Measurements from ENCODE around the gene ATXN7L1. TPM values are rescaled to one million over a fixed set of nuclear protein-coding genes. Genes with fewer than 3 reads are reported as not detected.

Gene ATXN7L1
- polyA plus RNA-seq, 1 donor = 6.9 TPM

DNA sequence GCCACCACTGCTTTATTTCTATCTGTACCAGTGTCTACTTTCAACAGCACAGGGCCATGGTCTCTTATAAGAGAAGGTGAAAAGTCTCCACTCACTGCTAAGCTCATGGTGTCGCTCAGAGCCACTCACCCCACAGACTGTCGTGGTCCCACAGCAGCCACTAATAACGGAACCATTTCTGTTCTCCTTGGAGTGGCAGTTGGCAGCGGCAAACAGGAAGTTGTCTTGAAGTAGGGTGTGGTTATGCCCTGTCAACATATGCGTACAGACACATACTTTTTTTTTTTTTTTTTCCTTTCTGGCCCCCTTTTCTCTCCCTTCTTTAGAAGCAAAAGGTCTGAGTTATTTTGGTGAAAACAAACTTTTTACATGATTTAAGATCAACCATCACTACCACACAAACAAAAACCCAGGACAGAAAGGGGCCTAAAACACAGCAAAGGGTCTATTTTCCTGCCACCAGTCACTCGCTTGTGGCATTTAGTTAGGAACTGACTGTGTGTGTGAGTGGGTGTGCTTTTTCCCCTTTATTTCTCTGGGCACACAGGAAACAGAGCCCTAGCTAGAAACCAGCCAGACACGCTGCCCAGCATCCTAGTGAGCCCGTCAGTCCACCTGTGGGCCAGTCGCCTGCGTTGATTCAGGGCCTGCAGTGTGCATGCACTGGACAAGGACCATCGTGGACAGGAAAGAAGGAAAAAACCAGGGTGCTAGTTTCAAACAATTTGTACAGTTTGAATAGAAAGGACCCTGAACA lies 198.4 kb downstream of the ATXN7L1 start:
- no peak for DNase-seq (ENCODE audit: low read depth)

- no peak for DNase-seq (ENCODE audit: low read depth)
Measured at GRCh38 chr7:105677410-105677730, 199.0 kb downstream of the ATXN7L1 start.

- DNase-seq (ENCODE audit: low read depth) = no peak
Measured at GRCh38 chr7:105675934-105676371, 200.4 kb downstream of the ATXN7L1 start.

DNA sequence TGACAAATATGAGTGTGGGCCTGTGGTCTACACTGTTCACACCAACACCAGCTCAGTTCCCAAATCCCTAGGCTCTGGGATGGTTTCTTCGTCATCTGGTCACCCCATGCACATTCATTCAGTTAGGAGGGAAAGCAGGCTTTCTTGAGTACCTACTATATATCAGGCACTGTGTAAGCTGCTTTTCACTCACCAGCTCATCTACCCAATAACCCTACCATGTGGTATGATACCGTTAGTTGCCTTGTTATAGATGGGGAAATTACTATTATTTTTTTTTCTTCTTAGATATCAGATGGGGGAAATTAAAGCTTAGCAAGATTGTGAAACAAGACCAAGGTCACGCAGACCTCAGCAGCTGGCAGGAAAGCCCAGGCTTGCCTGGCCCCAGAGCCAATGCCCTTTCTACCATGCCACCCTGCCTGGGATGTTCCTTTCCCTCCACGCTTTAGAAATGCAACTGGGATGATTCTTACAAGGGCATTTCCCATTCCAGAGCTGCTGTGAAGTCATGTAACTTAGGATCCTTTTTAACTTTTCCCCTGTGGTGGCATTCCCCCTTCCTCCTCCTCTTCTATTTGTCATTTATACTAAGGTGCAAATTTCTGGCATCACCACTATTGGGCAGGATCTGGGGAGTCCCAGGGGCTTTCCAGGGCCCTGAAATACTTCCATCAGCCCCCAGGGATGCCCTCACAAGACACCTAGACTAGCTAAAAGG lies 202.0 kb downstream of the ATXN7L1 start:
- no peak for DNase-seq (ENCODE audit: low read depth)

DNA sequence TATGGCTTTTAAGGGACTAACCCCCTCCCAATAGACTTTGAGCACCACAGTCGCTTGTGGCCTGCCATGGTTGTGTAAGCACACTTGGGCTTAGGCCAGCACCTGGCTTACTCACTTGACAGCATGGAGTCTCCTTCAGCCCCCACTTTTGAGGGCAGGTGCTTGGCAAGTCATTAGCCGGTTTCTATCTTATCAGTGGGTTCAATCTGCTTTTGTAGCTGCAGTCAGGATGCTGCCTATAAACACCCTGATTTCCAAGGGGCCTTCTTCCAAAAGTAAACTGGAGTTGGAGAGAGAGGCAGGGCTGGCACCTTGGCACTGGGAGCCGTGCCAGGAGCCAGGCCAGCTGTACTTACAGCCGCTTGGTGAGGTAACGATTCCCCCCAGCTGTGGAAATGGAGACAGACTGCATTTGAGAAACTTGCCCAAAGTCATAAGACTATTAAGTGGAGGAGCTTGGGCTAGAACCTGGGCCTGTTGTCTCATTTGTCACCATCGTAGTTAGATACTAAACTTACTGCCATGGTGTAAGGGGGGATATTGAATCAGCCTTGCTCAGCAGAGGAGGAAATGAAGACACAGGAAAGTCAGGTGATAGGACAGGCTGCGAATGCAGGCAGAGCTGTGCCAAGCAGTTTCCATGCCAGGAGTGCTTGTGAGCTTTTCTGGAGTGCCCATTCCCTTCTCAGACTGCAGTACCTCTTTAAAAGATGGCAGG lies 202.9 kb downstream of the ATXN7L1 start:
- no peak for DNase-seq (ENCODE audit: low read depth)

GRCh38 chr7:105672801-105673200 lies 203.6 kb downstream of the ATXN7L1 start:
- DNase-seq (ENCODE audit: low read depth) = no peak

DNA sequence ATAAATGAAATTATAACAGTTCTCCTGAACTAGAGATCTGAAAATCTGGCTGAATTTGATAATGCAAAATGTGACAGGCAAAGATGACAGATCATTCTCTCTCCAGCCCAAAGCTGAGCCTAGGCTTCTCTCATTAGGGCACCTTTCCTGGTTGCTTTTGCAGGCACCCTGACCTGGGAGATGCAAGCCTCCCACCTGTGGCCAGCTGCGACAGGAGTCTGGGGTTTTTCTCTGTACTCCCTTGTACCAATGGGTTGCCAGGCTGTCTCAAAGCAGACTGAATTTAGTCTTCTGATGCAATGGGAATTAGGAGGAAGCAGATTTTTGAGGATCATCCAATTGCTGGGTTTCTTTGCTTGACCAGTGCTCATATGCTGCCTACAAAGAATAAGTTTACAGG lies 210.1 kb downstream of the ATXN7L1 start:
- no peak for DNase-seq (ENCODE audit: low read depth)

DNA sequence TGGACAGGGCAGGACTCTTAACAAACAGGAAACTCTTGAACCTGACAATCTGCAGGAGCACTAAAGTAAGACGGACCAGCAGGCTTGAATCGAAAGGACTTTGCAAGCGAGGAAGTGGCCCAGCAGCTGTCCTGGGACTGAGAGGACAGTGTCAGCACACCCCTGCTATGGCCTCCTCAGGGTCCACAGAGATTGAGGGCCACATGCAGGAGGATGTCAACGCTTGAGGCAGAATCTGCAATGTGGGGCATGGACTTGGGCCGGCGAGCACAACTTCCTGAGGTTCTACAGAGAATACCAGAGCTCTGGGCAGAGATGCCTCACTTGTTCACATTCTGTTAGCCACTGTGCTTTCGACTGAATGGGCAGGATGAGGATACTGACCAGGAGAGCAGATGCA lies 210.7 kb downstream of the ATXN7L1 start:
- no peak for DNase-seq (ENCODE audit: low read depth)

GRCh38 chr7:105664816-105665525 lies 211.4 kb downstream of the ATXN7L1 start:
- DNase-seq (ENCODE audit: low read depth) = no peak

GRCh38 chr7:105662998-105663397 lies 213.4 kb downstream of the ATXN7L1 start:
- DNase-seq (ENCODE audit: low read depth) = no peak

GRCh38 chr7:105661625-105662024 lies 214.8 kb downstream of the ATXN7L1 start:
- DNase-seq (ENCODE audit: low read depth) = no peak

DNA sequence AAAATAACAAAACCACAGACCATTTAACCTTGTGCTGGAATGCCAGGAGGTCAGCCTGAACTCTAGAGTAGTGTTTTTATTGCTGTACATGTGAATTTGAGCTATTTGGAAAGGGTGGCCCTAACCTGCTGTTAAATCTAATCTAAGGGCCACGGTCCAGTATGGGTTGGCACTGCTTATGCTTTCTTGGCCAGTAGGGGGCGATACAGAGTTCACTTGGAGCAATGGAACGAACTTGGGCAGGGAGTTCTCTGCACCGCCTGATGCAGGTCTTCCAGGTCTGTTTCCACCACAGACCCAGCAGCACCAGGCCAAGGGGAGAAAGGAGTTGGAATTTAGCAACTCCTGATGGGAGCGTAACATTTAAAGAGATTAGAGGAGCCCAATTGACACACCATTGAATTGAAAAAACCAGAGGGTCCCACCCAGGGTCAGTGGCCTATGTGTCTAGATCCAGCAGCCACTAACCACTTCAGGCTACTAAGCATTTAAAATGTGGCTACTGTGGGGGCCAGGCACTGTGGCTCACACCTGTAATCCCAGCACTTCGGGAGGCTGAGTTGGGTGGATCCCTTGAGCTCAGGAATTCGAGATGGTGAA lies 219.4 kb downstream of the ATXN7L1 start:
- DNase-seq (ENCODE audit: low read depth) = no peak

DNA sequence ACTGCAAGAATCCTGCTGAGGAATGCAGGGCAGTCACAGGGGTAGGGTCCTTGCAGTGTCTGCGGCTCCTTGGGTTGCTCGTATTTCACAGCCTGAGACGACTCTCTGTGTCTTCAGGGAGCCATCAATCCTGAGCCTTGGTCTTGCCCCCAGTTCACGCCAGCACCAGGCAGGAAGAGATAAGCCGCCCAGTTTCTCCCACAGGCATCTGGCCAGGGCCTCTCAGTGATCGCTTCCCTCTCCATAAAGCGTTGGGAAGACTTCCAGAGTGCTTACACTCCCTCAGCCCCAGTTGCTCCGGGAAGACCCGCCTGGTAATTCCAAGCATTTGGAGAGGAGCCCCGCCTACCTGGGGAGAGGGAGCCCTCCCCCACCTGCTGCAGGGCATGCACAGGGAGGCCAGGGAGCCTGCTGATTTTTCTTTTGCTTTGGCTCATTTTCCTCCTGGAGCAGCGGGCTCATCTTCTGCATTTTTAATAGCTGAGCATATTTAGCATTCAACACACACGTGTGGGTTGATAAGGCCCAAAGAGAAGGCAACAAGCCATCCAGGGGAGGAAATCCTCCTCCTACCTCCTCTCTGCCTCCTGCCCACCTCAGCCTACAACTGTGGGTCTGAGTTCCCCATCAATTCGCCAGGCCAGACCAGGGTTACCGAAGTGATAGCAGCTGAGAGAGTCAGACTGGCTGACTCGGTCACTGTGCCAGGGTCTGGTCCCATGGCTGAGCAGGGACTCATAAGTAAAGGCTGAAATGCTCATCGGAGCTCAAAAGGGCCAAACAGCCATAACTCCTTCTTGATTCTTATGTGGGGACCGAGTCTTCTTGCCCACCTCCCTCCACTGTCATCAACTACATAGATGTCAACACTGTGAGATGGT lies 220.7 kb downstream of the ATXN7L1 start:
- no peak for DNase-seq (ENCODE audit: low read depth)

GRCh38 chr7:105655067-105655466 lies 221.3 kb downstream of the ATXN7L1 start:
- DNase-seq (ENCODE audit: low read depth) = no peak

GRCh38 chr7:105654095-105654686 lies 222.2 kb downstream of the ATXN7L1 start:
- no peak for DNase-seq (ENCODE audit: low read depth)

DNA sequence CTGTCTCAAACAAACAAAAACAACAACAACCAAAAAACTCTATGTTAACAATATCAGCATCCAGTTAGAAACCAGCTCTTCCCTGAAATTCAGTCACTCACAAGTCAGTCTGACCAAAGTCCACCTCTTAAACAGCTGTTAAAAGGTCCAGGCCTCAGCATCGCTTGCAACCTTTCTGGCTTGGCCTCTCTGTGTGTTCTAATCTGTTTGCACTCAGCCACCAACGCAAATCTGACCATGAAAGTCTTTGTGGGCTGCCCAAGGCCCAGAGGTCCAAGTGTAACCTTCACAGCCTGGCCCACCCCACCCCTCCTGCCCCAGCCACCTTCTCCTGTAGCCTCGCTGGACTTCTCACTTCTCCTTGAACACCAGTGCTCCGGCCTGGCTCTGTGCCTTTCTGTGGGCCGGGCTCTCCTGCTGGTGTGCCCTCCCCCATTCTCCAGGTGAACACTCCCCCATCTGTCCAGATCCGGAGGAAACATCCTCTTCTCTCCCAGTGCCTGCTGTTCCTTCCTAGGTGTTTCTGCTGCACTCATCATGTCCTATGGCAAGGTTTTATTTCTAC lies 222.9 kb downstream of the ATXN7L1 start:
- no peak for DNase-seq (ENCODE audit: low read depth)

- peak; percentile 32 for DNase-seq (ENCODE audit: low read depth)
Measured at GRCh38 chr7:105652359-105652993, 223.9 kb downstream of the ATXN7L1 start.

DNA sequence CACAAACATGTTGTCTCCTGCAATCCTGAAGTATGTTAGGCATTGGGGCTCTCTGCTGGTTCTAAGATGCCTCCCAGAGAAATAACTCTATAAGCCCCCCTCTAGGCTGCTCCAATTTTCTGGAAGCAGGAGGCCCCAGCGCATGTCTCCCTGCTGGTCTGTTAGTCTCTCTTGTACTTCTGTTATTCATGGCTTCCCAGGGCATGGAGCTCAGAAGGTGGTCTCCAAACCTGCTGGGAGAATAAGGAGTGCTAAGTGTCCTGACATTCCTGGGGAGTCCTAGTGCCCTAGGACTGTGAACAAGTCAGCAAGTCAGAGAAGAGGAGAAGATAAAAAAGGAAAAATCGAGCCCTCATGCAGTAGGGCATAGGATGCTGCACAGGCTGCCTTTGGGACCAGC lies 224.6 kb downstream of the ATXN7L1 start:
- no peak for DNase-seq (ENCODE audit: low read depth)

GRCh38 chr7:105650382-105650970 lies 225.9 kb downstream of the ATXN7L1 start:
- no peak for DNase-seq (ENCODE audit: low read depth)
